Measurements from ENCODE around the gene FTO.

FTO gene

GRCh38 chr16:54140057-54140787 is 436.3 kb downstream of the FTO start:
- DNase-seq, result no peak

DNA sequence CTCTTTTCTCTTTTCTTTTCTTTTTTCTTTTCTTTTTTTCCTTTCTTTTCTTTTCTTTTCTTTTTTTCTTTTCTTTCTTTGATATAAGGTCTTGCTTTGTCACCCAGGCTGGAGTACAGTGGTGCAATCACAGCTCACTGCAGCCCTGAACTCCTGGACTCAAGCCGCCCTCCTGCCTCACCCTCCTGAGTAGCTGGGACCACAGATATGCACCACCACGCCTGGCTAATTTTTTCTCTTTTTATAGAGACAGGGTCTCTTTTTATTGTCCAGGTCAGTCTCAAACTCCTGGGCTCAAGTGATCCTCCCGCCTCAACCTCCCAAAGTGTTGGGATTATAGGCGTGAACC is 436.8 kb downstream of the FTO start:
- DNase-seq, result no peak

GRCh38 chr16:54142787-54143186 is 438.8 kb downstream of the FTO start:
- DNase-seq, result no peak

DNA sequence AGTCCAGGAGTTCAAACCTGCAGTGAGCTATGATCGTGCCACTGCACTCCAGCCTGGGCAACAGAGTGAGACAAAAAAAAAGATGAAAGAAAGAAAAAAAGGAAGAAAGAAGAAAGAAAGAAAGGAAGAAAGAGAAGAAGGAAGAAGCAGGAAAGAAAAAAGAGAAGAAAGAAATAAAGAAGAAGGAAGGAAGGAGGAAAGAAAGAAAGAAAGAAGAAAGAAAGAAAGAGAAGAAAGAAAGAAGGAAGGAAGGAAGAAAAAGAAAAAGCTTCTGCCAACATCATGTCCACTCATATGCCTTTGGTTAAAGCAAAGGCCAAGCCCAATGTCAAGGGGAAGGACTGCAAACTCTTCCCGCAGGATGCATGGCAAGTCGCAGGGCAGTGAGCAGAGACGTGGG is 439.5 kb downstream of the FTO start:
- no peak for DNase-seq

GRCh38 chr16:54143934-54144571 is 440.1 kb downstream of the FTO start:
- DNase-seq, result no peak

- DNase-seq, result no peak
Observed at GRCh38 chr16:54144572-54144947, 440.6 kb downstream of the FTO start.

DNA sequence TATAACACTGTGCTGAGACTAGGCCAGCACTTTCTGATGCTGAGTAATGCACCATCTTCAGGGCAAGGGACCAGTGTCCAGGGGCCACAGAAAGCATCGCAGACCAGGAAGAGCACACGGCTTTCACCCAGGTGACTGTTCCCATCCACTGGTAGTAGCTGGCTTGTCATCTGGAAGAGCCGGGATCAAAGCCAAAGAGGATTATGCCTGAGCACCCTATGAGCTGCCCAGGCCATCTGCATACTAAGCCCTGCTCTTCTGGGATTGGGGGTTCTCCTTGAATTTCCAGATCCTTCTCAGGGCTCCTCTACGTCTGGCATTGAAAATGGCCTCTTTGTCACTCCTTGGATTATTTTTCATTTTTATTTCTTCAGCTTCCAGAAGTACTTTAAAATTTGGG is 441.9 kb downstream of the FTO start:
- no peak for DNase-seq

- DNase-seq, result no peak
Observed at GRCh38 chr16:54148974-54149373, 445.0 kb downstream of the FTO start.

- no peak for DNase-seq
Observed at GRCh38 chr16:54150861-54151260, 446.9 kb downstream of the FTO start.

GRCh38 chr16:54152362-54153239 is 448.6 kb downstream of the FTO start:
- DNase-seq, result no peak

DNA sequence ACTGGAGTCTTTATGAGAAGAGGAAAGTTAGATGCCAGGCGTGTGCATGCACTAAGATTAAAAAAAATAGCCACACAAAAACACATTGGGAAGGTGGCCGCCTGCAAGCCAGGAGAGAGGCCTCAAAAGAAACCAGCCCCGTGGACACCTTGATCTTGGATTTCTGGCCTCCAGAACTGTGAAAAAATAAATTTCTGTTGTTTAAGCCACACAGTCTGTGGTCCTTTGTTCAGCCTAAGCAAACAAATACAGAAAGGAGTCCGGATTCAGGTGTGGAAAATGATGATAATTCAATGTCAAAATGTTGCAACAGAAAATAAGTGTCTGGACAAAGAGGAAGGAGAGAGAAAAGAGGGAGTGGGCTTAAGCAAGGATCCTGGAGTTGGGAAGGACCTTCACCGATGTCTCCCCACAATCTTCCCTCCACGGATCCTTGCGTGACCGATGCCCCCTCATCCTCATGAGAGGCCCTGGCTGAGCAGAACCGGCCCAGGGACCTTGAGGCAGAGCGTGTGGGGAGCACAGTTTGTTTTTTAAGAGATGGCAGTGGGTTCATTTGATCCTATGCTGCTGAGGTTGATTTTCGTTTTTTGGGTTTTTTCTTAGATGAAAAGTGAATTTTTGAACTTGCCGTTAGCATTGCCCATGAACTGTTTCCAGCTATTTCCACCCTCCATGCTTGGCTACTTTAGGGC is 449.4 kb downstream of the FTO start:
- DNase-seq, result no peak

- no peak for DNase-seq
Observed at GRCh38 chr16:54156349-54156748, 452.4 kb downstream of the FTO start.

DNA sequence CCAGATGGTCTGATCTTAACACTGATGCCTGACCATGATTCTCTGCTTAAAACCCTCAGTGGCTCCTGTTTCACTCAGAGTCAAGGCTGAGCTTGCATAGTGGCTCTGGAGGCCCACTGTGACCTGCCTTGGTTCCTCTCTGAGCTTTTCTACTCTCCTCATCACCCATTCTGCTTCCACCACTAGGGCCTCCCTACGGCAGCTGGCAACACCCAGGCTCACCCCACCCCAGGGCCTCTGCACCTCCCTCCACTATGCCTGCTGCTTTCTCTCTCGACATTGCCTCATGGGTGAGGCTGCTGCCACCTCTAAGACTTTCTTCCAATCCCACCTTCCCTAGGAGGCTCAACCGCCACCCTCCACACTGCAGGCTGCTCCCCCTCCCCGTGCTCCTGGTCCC is 455.0 kb downstream of the FTO start:
- no peak for DNase-seq

DNA sequence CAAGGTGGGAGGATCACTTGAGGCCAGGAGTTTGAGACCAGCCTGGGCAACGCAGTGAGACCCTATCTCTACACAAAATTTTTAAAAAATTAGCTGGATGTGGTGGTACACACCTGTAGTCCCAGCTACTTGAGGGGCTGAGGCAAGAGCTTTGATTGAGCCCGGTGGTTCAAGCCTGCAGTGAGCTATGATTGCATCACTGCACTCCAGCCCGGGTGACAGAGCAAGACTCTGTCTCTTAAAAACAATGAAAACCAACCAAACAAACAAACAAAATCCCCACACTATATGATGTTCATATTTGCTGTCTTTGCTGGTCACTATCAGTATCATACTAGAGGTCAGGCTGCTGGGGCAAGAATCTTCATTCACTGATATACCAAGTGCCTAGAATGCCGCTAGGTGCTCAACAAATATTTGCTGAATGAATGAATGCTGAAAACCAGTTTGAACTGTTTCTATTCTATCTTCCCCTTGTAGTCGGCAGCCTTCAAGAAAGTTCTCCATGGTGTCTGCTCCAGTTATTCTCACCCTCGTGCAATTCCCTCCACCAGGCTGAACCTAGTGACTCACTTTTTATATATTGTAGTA is 455.6 kb downstream of the FTO start:
- DNase-seq, result no peak

- DNase-seq, result no peak
Observed at GRCh38 chr16:54160252-54160860, 456.4 kb downstream of the FTO start.

DNA sequence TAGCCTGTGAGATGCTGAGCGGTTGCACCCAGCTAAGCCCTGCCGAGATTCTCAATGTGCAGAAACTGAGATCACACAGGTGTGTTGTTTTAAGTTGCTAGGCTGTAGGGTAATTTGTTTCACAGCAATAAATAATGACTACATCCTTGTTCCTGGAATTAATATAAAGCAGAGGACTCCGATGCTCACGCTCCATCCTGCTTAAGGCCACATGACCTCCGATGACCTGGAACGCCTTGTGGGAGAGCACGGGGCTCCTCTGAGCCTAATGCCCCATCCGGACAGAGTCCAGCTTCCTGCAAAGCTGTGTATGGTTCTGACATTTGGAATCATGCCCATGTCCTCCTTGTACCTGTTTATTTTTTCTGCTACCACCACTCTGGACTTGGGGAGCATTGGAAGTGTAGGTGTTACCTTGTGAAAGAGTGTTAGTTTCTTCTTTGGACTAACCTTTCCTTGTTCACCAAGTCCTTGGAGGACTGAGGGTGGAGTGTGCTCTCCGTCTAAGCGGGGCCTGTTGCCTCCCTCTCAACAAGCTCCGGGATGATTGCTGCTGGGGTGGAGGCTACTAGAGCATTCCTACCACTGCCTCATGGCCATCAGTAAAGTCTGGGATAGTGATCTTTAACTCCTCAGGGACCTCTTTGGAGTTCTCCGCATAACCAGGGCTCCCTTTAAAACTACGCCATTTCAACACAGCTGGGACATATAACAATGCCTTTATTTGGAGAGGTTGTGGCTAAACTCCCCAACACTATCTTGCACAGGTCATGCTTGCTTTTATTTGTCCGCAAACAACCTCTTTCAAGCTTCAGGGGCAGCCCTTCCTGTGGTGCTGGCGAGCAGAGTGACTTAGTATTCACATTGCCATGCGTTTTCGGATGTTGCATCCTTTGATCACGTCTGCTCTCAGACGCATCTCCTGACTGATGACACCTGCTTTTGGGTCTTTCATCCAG is 457.3 kb downstream of the FTO start:
- no peak for DNase-seq

GRCh38 chr16:54163197-54163843 is 459.4 kb downstream of the FTO start:
- DNase-seq, result no peak

- no peak for DNase-seq
Observed at GRCh38 chr16:54164789-54165173, 460.8 kb downstream of the FTO start.

- no peak for DNase-seq
Observed at GRCh38 chr16:54165174-54165911, 461.4 kb downstream of the FTO start.
